C4-2B (cell line): Measurements from ENCODE around the gene SMKR1.

Source experiments
- CTCF ChIP-seq: fragments of 450-650 bp; conservative IDR thresholded peaks from 2 replicates; pipeline ENCODE4 v1.5.1; 2017; ENCODE audit warnings: mild to moderate bottlenecking
- ZFX ChIP-seq: fragments of 450-650 bp; IDR thresholded peaks from 2 replicates; pipeline ENCODE4 v1.6.1; 2017

- TF ChIP-seq CTCF (no peak), ZFX (no peak)
Observed at GRCh38 chr7:129522088-129522970, 20.0 kb downstream of the SMKR1 start.
